OCI-LY1 (cell line): Measurements from ENCODE around the gene KIFC3.

ENCODE experiments used
- H2AFZ ChIP-seq: fragments of 200-600 bp; sonication (generic), shearing (Covaris generic); 2 replicates; pipeline ENCODE4 v1.6.0; 2014; ENCODE audit warnings: antibody characterized with exemption, mild to moderate bottlenecking, low read length
- H3F3A ChIP-seq: fragments of 200-600 bp; sonication (generic), shearing (Covaris generic); 2 replicates; pipeline ENCODE4 v1.6.0; 2014; ENCODE audit warnings: mild to moderate bottlenecking, antibody characterized with exemption, low read length, moderate library complexity; ENCODE audit not compliant: insufficient read depth
- H3K27ac ChIP-seq: fragments of 200-600 bp; sonication (generic); 2 replicates; pipeline ENCODE4 v1.5.1; 2014; ENCODE audit warnings: low read length, mixed run types, mild to moderate bottlenecking, low read depth; ENCODE audit not compliant: poor library complexity, severe bottlenecking
- H3K27me3 ChIP-seq: fragments of 200-600 bp; sonication (generic); 2 replicates; pipeline ENCODE4 v1.6.0; 2014; ENCODE audit warnings: antibody characterized with exemption, mild to moderate bottlenecking, low read length, moderate library complexity; ENCODE audit not compliant: insufficient read depth
- H3K36me3 ChIP-seq: fragments of 200-600 bp; sonication (generic); 2 replicates; pipeline ENCODE4 v1.6.1; 2014; ENCODE audit warnings: mild to moderate bottlenecking, antibody characterized with exemption, low read length, moderate library complexity, mixed read lengths; ENCODE audit not compliant: insufficient read depth
- H3K4me1 ChIP-seq: fragments of 200-600 bp; sonication (generic); 2 replicates; pipeline ENCODE4 v1.5.1; 2014; ENCODE audit warnings: mild to moderate bottlenecking, low read length, moderate library complexity; ENCODE audit not compliant: insufficient read depth, severe bottlenecking
- H3K4me2 ChIP-seq: fragments of 200-600 bp; sonication (generic), shearing (Covaris generic); 2 replicates; pipeline ENCODE4 v1.6.1; 2014; ENCODE audit warnings: low read length
- H3K4me3 ChIP-seq: fragments of 200-600 bp; sonication (generic); 2 replicates; pipeline ENCODE4 v1.5.1; 2014; ENCODE audit warnings: low read length, low read depth, mild to moderate bottlenecking, mixed read lengths; ENCODE audit not compliant: poor library complexity, severe bottlenecking
- H3K79me2 ChIP-seq: fragments of 200-600 bp; shearing (Covaris generic); 2 replicates; pipeline ENCODE4 v1.6.1; 2016; ENCODE audit warnings: mixed run types, low read length, mixed read lengths; ENCODE audit not compliant: insufficient read depth
- H3K9ac ChIP-seq: fragments of 200-600 bp; sonication (generic), shearing (Covaris generic); 2 replicates; pipeline ENCODE4 v1.6.1; 2014; ENCODE audit warnings: mild to moderate bottlenecking, low read length, mixed read lengths
- H3K9me2 ChIP-seq: fragments of 200-600 bp; sonication (generic), shearing (Covaris generic); 2 replicates; pipeline ENCODE4 v1.6.1; 2014; ENCODE audit warnings: low read depth, mild to moderate bottlenecking, low read length, mixed read lengths
- H3K9me3 ChIP-seq: fragments of 200-600 bp; shearing (Covaris generic); 2 replicates; pipeline ENCODE4 v1.6.1; 2014; ENCODE audit warnings: low read length, mixed read lengths
- H4K20me1 ChIP-seq: fragments of 200-600 bp; sonication (generic), shearing (Covaris generic); 2 replicates; pipeline ENCODE4 v1.6.0; 2016; ENCODE audit warnings: mild to moderate bottlenecking, low read length; ENCODE audit not compliant: insufficient read depth
- CTCF ChIP-seq: fragments of 200-600 bp; sonication (generic), shearing (Covaris generic); IDR thresholded peaks from 2 replicates; pipeline ENCODE4 v1.5.1; 2017; ENCODE audit warnings: mild to moderate bottlenecking, antibody characterized with exemption, low read length, moderate library complexity, mixed read lengths
- EZH2 ChIP-seq: fragments of 200-600 bp; sonication (generic), shearing (Covaris generic); IDR thresholded peaks from 2 replicates; pipeline ENCODE4 v1.8.0; 2017; ENCODE audit warnings: borderline replicate concordance, mixed run types, mild to moderate bottlenecking, antibody characterized with exemption, low read length, moderate library complexity, mixed read lengths

Gene KIFC3

GRCh38 chr16:57824888-57825287 is 22.6 kb upstream of the KIFC3 start:
- Histone ChIP-seq H3K4me2 (no peak overlapping the region), H3K9me2 (no peaks in the 10 kb centered on the region), H2AFZ (no peak overlapping the region), H3K9me3 (no peaks in the 10 kb centered on the region), H3K4me1 (no peaks in the 10 kb centered on the region), H3K27ac (no peak overlapping the region), H3K4me3 (no peak overlapping the region), H3F3A (no peaks in the 10 kb centered on the region), H3K36me3 (no peaks in the 10 kb centered on the region), H3K79me2 (no peaks in the 10 kb centered on the region), H4K20me1 (no peaks in the 10 kb centered on the region), H3K27me3 (no peaks in the 10 kb centered on the region), H3K9ac (no peak overlapping the region)
- no peak for TF ChIP-seq EZH2
- no peak for TF ChIP-seq CTCF

GRCh38 chr16:57823836-57824235 is 21.5 kb upstream of the KIFC3 start:
- TF ChIP-seq CTCF = no peak
- TF ChIP-seq EZH2 = no peak
- Histone ChIP-seq H3K79me2 (no peaks in the 10 kb centered on the region), H2AFZ (no peak overlapping the region), H3K27ac (no peak overlapping the region), H3K36me3 (no peaks in the 10 kb centered on the region), H3K4me1 (no peaks in the 10 kb centered on the region), H3K9me3 (no peaks in the 10 kb centered on the region), H4K20me1 (no peaks in the 10 kb centered on the region), H3K4me3 (no peak overlapping the region), H3K9me2 (no peaks in the 10 kb centered on the region), H3F3A (no peaks in the 10 kb centered on the region), H3K4me2 (no peak overlapping the region), H3K27me3 (no peaks in the 10 kb centered on the region), H3K9ac (no peak overlapping the region)

- no peaks in the 10 kb centered on the region for H3K9me2 ChIP-seq
- no peaks in the 10 kb centered on the region for H4K20me1 ChIP-seq
- no peak overlapping the region for H2AFZ ChIP-seq
- H3K4me3 ChIP-seq = no peak overlapping the region
- no peaks in the 10 kb centered on the region for H3K9me3 ChIP-seq
- H3K79me2 ChIP-seq = no peaks in the 10 kb centered on the region
- H3K36me3 ChIP-seq = no peaks in the 10 kb centered on the region
- H3F3A ChIP-seq = no peaks in the 10 kb centered on the region
- H3K9ac ChIP-seq = no peak overlapping the region
- no peak overlapping the region for H3K4me2 ChIP-seq
- no peaks in the 10 kb centered on the region for H3K27me3 ChIP-seq
- H3K4me1 ChIP-seq = no peaks in the 10 kb centered on the region
- no peak overlapping the region for H3K27ac ChIP-seq
- TF ChIP-seq CTCF = no peak
- no peak for TF ChIP-seq EZH2
Measured at GRCh38 chr16:57822856-57823255, 20.6 kb upstream of the KIFC3 start.
